GM12878 (cell line): ENCODE results near the gene MAD1L1. TPM values are rescaled to one million over a fixed set of nuclear protein-coding genes. Genes with fewer than 3 reads are reported as not detected.

Source experiments
- ATAC-seq: fragments of 200-7000 bp; cut with Tn5 transposase; 3 replicates; pipeline ENCODE4 v1.9.1; 2020; ENCODE audit warnings: mild to moderate bottlenecking, moderate library complexity
- BruUV-seq: library from RNA; stranded (reverse); fragments of 400-500 nt; replicated peaks from 2 replicates; lab custom pipeline; 2021; lab: Mats Ljungman, UMichigan
- CTCF ChIA-PET: fragments of 300-600 bp; sonication (Branson Sonifier 250); formaldehyde crosslinking; extraction: SDS; loops from one replicate; lab custom pipeline; 2021; ENCODE audit warnings: inconsistent platforms; lab: Yijun Ruan, JAX
- POLR2A ChIA-PET: fragments of 350-600 bp; formaldehyde crosslinking; extraction: SDS; loops from one replicate; lab custom pipeline; 2021; ENCODE audit warnings: inconsistent platforms; lab: Charles Lee
- RAD21 ChIA-PET: fragments of 300-600 bp; sonication (Branson Sonifier 250); formaldehyde crosslinking; loops from one replicate; lab custom pipeline; 2023; ENCODE audit warnings: antibody characterized with exemption; ENCODE audit not compliant: unreplicated experiment; lab: Charles Lee
- SMC1A ChIA-PET: fragments of 300-600 bp; sonication (Branson Sonifier 250); formaldehyde crosslinking; loops from one replicate; lab custom pipeline; 2023; ENCODE audit not compliant: unreplicated experiment, uncharacterized antibody; lab: Charles Lee
- DNase-seq: peaks from one replicate; pipeline ENCODE4 v3.0.0-alpha.2; 2011; ENCODE audit warnings: low read depth, low spot score
- FAIRE-seq: peaks from 3 replicates; lab custom pipeline; 2011; peaks lifted over from hg19 to GRCh38; lab: Jason Lieb, UNC
- H2AFZ ChIP-seq: 2 replicates; pipeline ENCODE4 v1.6.0; 2011; ENCODE audit warnings: low read depth, low read length, control low read depth; ENCODE audit not compliant: control insufficient read depth
- H3K27ac ChIP-seq: 2 replicates; pipeline ENCODE4 v1.5.1; 2011; ENCODE audit warnings: control low read depth; ENCODE audit not compliant: control insufficient read depth, insufficient read depth
- H3K27me3 ChIP-seq, 2 experiments: replicated peaks in 1 of 2; 2 replicates each; pipeline versions ENCODE4 v1.6.0 to v1.6.1; 2011; ENCODE audit warnings: low read length in 1 of 2; ENCODE audit not compliant: control insufficient read depth in 2 of 2, insufficient read depth in 2 of 2
- H3K36me3 ChIP-seq, 2 experiments: 2 replicates each; pipeline ENCODE4 v1.5.1; 2011; ENCODE audit warnings: low read length in 1 of 2; ENCODE audit not compliant: control insufficient read depth in 2 of 2, insufficient read depth in 2 of 2
- H3K4me1 ChIP-seq: 2 replicates; pipeline ENCODE4 v1.6.1; 2011; ENCODE audit warnings: mild to moderate bottlenecking, low read length, moderate library complexity, mixed read lengths; ENCODE audit not compliant: control insufficient read depth, insufficient read depth
- H3K4me2 ChIP-seq: 2 replicates; pipeline ENCODE4 v1.6.0; 2011; ENCODE audit warnings: control low read depth; ENCODE audit not compliant: control insufficient read depth, insufficient read depth
- H3K4me3 ChIP-seq: fragments of 200-600 bp; sonication (generic); 2 replicates; pipeline ENCODE4 v1.5.1; 2016
- H3K79me2 ChIP-seq: 2 replicates; pipeline ENCODE4 v1.6.0; 2011; ENCODE audit warnings: low read length; ENCODE audit not compliant: control insufficient read depth, insufficient read depth
- H3K9ac ChIP-seq: 2 replicates; pipeline ENCODE4 v1.8.0; 2011; ENCODE audit warnings: low read length, control low read depth, mixed read lengths; ENCODE audit not compliant: control insufficient read depth, insufficient read depth
- H3K9me3 ChIP-seq: replicated peaks from 3 replicates; pipeline ENCODE4 v1.5.1; 2011; ENCODE audit warnings: mild to moderate bottlenecking, low read length; ENCODE audit not compliant: control insufficient read depth, insufficient read depth
- H4K20me1 ChIP-seq: 2 replicates; pipeline ENCODE4 v1.6.0; 2011; ENCODE audit not compliant: control insufficient read depth, insufficient read depth
- BACH1 ChIP-seq: fragments of 450-650 bp; IDR thresholded peaks from 2 replicates; pipeline ENCODE4 v1.6.1; 2017; ENCODE audit warnings: mild to moderate bottlenecking, borderline replicate concordance
- FOXM1 ChIP-seq: IDR thresholded peaks from 2 replicates; pipeline ENCODE4 v1.6.1; 2012; ENCODE audit warnings: low read depth, mild to moderate bottlenecking, inconsistent platforms, low read length, moderate library complexity
- GATAD2B ChIP-seq: fragments of 450-650 bp; conservative IDR thresholded peaks from 2 replicates; pipeline ENCODE4 v1.6.1; 2017; ENCODE audit warnings: low read depth, mild to moderate bottlenecking, moderate library complexity
- RCOR1 ChIP-seq: conservative IDR thresholded peaks from 2 replicates; pipeline ENCODE4 v1.6.1; 2012; ENCODE audit warnings: low read depth, low read length, improper control_type of control experiment
- SUPT20H ChIP-seq: IDR thresholded peaks from 2 replicates; pipeline ENCODE4 v1.6.1; 2011; ENCODE audit warnings: low read depth, mild to moderate bottlenecking, low read length, moderate library complexity, borderline replicate concordance; ENCODE audit not compliant: control insufficient read depth
- WRNIP1 ChIP-seq: IDR thresholded peaks from 2 replicates; pipeline ENCODE4 v1.6.1; 2011; ENCODE audit warnings: low read depth, low read length, improper control_type of control experiment, borderline replicate concordance
- ZNF384 ChIP-seq: IDR thresholded peaks from 2 replicates; pipeline ENCODE4 v1.6.1; 2012; ENCODE audit warnings: low read depth, mild to moderate bottlenecking, low read length, improper control_type of control experiment, borderline replicate concordance
- WGBS: methylation state at CpG from one replicate; pipeline ENCODE4 v1.1.6; 2016; ENCODE audit warnings: low lambda C conversion rate; ENCODE audit not compliant: insufficient replicate concordance, insufficient coverage; ENCODE audit errors: missing lambda C conversion rate; 5-methylcytosine and 5-hydroxymethylcytosine counted together
- in situ Hi-C: fragments of 300-500 bp; cut with MboI; formaldehyde crosslinking; loops from 9 replicates; pipeline ENCODE4 v1.14.3; 2018; ENCODE audit warnings: mixed read lengths
- intact Hi-C: fragments of 100-400 bp; cut with micrococcal nuclease; formaldehyde crosslinking; loops from one replicate; pipeline ENCODE4 v1.14.2; 2022; ENCODE audit not compliant: unreplicated experiment
- polyA plus RNA-seq, 11 experiments: library from polyadenylated mRNA; depleted of rRNA in 4 of 11; unstranded in 6 of 11; stranded (reverse) in 5 of 11; fragments of >200 nt; fragmentation: Nextera tagmentation in 4 of 11; fragmentation: Illumina TruSeq in 1 of 11; extraction: Ambion mirVana in 4 of 11; extraction: Trizol in 1 of 11; gene quantifications; 1 replicate in 1 of 11; 2 replicates in 10 of 11; pipeline versions ENCODE4 v1.2.1 to v1.2.3, GENCODE V29; 2011 to 2016; ENCODE audit warnings: inconsistent platforms in 2 of 11, missing spikeins in 2 of 11, low read depth in 1 of 11
- total RNA-seq, 4 experiments: library from RNA; depleted of rRNA in 3 of 4; stranded (reverse); fragments of >200 nt in 3 of 4; fragmentation: Illumina TruSeq in 1 of 4; extraction: Trizol in 1 of 4; gene quantifications; 2 replicates each; pipeline versions ENCODE4 v1.2.1 to v1.2.3, GENCODE V29; 2013 to 2021
- TF ChIP-seq, protein P1 (sequence below): fragments of 150-350 bp; IDR thresholded peaks from 2 replicates; pipeline ENCODE4 v1.6.1; 2014; ENCODE audit warnings: mild to moderate bottlenecking, low read depth, low read length
- TF ChIP-seq, protein P2 (sequence below): IDR thresholded peaks from 2 replicates; pipeline ENCODE4 v1.6.1; 2012; ENCODE audit warnings: improper control_type of control experiment, low read depth, low read length; ENCODE audit not compliant: insufficient replicate concordance
- TF ChIP-seq, protein P3 (sequence below): IDR thresholded peaks from 2 replicates; pipeline ENCODE4 v1.6.1; 2012; ENCODE audit warnings: low read depth, low read length, improper control_type of control experiment
- TF ChIP-seq, protein P4 (sequence below): IDR thresholded peaks from 2 replicates; pipeline ENCODE4 v1.6.1; 2012; ENCODE audit warnings: low read depth, low read length, improper control_type of control experiment

The MAD1L1 gene
- total and polyA plus RNA-seq, 10 of the 15 experiments (the other 5 are each of a cell fraction or from before 2014, with no cell fraction given), result 2.2 to 76.8 (median 38.3) TPM

DNA sequence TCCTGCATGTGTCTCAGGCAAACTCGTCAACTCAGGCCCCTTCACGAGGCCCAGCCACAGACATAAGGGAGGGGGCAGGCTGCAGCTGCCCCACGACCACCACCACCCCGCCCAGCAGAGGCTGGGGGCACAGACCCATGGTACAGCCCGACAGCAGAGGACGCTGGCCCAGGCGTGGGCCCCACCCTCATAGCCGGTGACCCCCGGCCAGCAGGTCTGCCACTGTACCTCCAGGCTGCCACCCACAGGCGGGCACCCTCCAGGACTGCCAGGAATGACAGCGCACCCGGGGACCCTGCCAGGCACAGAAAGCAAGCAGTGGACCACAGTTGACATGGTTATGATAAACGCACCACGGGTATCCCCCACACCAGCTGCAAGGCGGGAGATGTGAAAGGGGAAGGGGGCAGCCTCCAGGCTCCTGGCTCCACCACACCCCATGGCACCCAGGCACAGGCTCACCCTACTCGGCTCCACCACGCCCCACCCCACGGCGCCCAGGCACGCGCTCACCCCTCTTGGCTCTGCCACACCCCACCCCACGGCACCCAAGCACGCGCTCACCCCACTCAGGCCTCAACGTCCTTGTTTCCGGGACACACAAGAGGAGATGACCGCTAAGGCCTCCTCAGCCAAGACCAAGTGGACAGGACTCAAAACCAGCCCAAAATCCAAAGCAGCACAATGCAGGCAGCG lies 135.9 kb downstream of the MAD1L1 start (continued):
- TF ChIP-seq, protein P1, sequence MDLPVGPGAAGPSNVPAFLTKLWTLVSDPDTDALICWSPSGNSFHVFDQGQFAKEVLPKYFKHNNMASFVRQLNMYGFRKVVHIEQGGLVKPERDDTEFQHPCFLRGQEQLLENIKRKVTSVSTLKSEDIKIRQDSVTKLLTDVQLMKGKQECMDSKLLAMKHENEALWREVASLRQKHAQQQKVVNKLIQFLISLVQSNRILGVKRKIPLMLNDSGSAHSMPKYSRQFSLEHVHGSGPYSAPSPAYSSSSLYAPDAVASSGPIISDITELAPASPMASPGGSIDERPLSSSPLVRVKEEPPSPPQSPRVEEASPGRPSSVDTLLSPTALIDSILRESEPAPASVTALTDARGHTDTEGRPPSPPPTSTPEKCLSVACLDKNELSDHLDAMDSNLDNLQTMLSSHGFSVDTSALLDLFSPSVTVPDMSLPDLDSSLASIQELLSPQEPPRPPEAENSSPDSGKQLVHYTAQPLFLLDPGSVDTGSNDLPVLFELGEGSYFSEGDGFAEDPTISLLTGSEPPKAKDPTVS, result no peak

DNA sequence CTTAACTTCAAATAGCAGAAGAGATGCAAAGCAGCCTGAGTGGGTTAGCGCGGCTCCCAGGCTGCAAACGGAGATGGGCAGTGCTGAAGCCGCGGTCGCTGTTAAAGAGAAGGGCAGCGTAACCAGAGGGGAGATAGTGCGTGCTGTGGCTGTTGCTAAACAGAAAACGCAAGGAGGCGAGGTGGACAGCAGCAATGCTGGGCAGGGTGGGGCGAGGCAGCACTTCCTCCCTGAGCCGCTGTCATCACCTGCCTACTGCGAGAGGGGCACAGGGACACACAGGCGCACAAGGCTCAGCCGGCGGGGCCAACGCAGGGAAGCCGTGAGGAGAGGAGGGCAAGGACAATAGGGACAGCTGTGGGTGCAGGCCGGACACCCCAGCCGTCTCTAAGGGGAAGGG lies 137.3 kb downstream of the MAD1L1 start:
- intact Hi-C loops, result no loop called here
- H3K27me3 ChIP-seq, result no peaks in the 10 kb centered on the region
- POLR2A ChIA-PET, result no interaction called here
- no peak overlapping the region for H3K27ac ChIP-seq
- H3K4me2 ChIP-seq, result no peak overlapping the region
- H3K79me2 ChIP-seq, result no peaks in the 10 kb centered on the region; the same call in 1 of the 2 replicates
- no TSS peak for BruUV-seq
- CTCF ChIA-PET, result no interaction called here
- no peak overlapping the region for H3K4me3 ChIP-seq
- H3K36me3 ChIP-seq, result peaks cover 0 to 4% of the 10 kb centered on the region in 2 experiments; a peak in 2 of 4 replicates
- H4K20me1 ChIP-seq, result no peaks in the 10 kb centered on the region
- no peaks in the 10 kb centered on the region for H3K9me3 ChIP-seq
- ATAC-seq (no peak), FAIRE-seq (no peak), DNase-seq (no peak)
- H3K9ac ChIP-seq, result no peak overlapping the region
- WGBS, result 90% methylated on average over 20 of the region's 20 CpGs
- no peak for TF ChIP-seq GATAD2B
- TF ChIP-seq, protein P2, sequence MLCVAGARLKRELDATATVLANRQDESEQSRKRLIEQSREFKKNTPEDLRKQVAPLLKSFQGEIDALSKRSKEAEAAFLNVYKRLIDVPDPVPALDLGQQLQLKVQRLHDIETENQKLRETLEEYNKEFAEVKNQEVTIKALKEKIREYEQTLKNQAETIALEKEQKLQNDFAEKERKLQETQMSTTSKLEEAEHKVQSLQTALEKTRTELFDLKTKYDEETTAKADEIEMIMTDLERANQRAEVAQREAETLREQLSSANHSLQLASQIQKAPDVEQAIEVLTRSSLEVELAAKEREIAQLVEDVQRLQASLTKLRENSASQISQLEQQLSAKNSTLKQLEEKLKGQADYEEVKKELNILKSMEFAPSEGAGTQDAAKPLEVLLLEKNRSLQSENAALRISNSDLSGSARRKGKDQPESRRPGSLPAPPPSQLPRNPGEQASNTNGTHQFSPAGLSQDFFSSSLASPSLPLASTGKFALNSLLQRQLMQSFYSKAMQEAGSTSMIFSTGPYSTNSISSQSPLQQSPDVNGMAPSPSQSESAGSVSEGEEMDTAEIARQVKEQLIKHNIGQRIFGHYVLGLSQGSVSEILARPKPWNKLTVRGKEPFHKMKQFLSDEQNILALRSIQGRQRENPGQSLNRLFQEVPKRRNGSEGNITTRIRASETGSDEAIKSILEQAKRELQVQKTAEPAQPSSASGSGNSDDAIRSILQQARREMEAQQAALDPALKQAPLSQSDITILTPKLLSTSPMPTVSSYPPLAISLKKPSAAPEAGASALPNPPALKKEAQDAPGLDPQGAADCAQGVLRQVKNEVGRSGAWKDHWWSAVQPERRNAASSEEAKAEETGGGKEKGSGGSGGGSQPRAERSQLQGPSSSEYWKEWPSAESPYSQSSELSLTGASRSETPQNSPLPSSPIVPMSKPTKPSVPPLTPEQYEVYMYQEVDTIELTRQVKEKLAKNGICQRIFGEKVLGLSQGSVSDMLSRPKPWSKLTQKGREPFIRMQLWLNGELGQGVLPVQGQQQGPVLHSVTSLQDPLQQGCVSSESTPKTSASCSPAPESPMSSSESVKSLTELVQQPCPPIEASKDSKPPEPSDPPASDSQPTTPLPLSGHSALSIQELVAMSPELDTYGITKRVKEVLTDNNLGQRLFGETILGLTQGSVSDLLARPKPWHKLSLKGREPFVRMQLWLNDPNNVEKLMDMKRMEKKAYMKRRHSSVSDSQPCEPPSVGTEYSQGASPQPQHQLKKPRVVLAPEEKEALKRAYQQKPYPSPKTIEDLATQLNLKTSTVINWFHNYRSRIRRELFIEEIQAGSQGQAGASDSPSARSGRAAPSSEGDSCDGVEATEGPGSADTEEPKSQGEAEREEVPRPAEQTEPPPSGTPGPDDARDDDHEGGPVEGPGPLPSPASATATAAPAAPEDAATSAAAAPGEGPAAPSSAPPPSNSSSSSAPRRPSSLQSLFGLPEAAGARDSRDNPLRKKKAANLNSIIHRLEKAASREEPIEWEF, result no peak
- TF ChIP-seq, protein P3, sequence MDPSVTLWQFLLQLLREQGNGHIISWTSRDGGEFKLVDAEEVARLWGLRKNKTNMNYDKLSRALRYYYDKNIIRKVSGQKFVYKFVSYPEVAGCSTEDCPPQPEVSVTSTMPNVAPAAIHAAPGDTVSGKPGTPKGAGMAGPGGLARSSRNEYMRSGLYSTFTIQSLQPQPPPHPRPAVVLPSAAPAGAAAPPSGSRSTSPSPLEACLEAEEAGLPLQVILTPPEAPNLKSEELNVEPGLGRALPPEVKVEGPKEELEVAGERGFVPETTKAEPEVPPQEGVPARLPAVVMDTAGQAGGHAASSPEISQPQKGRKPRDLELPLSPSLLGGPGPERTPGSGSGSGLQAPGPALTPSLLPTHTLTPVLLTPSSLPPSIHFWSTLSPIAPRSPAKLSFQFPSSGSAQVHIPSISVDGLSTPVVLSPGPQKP, result no peak
- TF ChIP-seq RCOR1, result no peak
- no peak for TF ChIP-seq ZNF384
- TF ChIP-seq, protein P4, sequence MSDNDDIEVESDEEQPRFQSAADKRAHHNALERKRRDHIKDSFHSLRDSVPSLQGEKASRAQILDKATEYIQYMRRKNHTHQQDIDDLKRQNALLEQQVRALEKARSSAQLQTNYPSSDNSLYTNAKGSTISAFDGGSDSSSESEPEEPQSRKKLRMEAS, result no peak
- no peak for TF ChIP-seq FOXM1
- no peak for TF ChIP-seq SUPT20H
- TF ChIP-seq BACH1, result no peak
- TF ChIP-seq WRNIP1, result no peak
- peaks cover 16% of the 10 kb centered on the region for H3K4me1 ChIP-seq
- in situ Hi-C loops, result no loop called here
- RAD21 ChIA-PET, result no interaction called here
- SMC1A ChIA-PET, result no interaction called here
- H2AFZ ChIP-seq, result no peak overlapping the region
